BE2C (cell line): ENCODE data around the gene SPHK2.
A peak's percentile ranks its signal among the peaks of the same experiment; 100 is the strongest.

Source experiments
- DNase-seq: peaks from one replicate; pipeline ENCODE4 v3.0.0-alpha.2; 2020
- H3K27me3 ChIP-seq: fragments of 250-450 bp; sonication (Bioruptor Pico); 2 replicates; pipeline ENCODE4 v1.5.1; 2020; ENCODE audit warnings: mild to moderate bottlenecking
- H3K36me3 ChIP-seq: fragments of 250-450 bp; sonication (Bioruptor Pico); 2 replicates; pipeline ENCODE4 v1.5.1; 2020; ENCODE audit warnings: mild to moderate bottlenecking
- H3K4me1 ChIP-seq: fragments of 250-450 bp; sonication (Bioruptor Pico); 2 replicates; pipeline ENCODE4 v1.5.1; 2020
- H3K4me3 ChIP-seq: 2 replicates; pipeline ENCODE4 v1.5.1; 2011; ENCODE audit warnings: low read depth, low read length
- H3K9me3 ChIP-seq: fragments of 250-450 bp; sonication (Bioruptor Pico); 2 replicates; pipeline ENCODE4 v1.5.1; 2020
- TF ChIP-seq, protein P1 (sequence below): IDR thresholded peaks from 2 replicates; pipeline ENCODE4 v1.5.1; 2012; ENCODE audit warnings: mild to moderate bottlenecking, low read depth, low read length

Gene SPHK2

DNA sequence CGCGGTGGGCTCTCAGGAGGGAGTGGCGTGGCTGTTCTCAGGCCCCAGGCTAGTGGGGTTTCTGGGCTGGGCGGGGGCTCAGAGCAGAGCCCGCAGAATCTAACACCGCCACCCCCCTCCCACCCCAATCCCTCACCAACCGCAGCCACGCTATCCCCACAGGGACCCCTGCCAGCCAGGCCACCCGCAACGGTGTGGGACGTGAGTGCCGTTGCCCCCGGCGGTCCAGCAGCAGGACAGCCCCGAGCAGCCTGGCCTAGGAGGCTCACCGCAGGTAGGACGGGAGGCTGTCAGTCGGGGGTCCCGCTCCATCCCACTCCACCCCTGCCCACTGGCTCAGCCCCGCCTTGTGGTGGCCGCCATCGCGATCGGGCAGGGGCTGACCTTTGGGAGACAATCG is 53.7 kb downstream of the SPHK2 start, which contains the start of gene NTN5:
NTN5 (minus strand) TSS at position 24 of the 400 bp plus-strand sequence. CDS start 2,031 bp downstream, outside the sequence.
- peaks cover 4% of the 10 kb centered on the region; the same call in 1 of the 2 replicates for H3K4me1 ChIP-seq
- no peaks in the 10 kb centered on the region for H3K27me3 ChIP-seq
- TF ChIP-seq, protein P1, sequence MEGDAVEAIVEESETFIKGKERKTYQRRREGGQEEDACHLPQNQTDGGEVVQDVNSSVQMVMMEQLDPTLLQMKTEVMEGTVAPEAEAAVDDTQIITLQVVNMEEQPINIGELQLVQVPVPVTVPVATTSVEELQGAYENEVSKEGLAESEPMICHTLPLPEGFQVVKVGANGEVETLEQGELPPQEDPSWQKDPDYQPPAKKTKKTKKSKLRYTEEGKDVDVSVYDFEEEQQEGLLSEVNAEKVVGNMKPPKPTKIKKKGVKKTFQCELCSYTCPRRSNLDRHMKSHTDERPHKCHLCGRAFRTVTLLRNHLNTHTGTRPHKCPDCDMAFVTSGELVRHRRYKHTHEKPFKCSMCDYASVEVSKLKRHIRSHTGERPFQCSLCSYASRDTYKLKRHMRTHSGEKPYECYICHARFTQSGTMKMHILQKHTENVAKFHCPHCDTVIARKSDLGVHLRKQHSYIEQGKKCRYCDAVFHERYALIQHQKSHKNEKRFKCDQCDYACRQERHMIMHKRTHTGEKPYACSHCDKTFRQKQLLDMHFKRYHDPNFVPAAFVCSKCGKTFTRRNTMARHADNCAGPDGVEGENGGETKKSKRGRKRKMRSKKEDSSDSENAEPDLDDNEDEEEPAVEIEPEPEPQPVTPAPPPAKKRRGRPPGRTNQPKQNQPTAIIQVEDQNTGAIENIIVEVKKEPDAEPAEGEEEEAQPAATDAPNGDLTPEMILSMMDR = no peak
- H3K9me3 ChIP-seq = no peaks in the 10 kb centered on the region
- no peak within 1 kb of the TSS for H3K4me3 ChIP-seq
- H3K36me3 ChIP-seq = no peaks in the 10 kb centered on the region
- no peak for DNase-seq

DNA sequence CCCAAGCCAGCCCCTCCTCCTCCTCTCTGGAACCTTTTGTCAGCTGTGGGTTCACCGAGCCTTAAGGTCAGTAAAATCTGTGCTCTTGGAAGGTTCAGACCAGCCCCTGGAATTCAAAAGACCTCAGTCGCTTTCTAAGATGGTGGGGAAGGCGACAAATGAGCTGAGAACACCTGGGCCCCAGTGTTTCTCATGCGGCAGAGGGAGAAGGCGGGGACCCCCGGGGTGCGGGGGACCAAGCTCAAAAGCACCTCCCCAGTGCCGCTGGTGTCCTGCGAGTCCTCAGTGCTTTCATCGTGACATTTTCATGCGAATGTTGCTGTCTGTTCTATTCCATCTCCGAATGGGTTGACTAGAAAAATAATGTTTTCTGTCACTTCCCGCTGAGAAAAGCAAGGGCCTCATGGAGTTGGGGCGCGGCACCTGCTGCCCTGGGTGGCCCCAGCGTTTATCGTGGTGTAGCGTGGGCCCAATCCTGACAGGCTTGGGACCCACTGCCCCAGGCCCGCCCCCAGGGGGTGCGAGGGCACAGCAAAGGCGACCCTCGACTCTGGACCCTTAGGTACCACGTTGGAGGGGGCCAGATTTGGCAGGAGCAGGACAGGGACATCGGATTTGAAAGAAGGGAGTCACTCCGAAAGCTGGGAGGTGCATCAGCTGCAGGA is 54.3 kb downstream of the SPHK2 start:
- no peak for DNase-seq
- Histone ChIP-seq H3K36me3 (no peaks in the 10 kb centered on the region), H3K4me1 (peaks cover 4% of the 10 kb centered on the region; the same call in 1 of the 2 replicates), H3K9me3 (no peaks in the 10 kb centered on the region), H3K27me3 (no peaks in the 10 kb centered on the region), H3K4me3 (no peak overlapping the region)
- TF ChIP-seq, protein P1 = no peak

DNA sequence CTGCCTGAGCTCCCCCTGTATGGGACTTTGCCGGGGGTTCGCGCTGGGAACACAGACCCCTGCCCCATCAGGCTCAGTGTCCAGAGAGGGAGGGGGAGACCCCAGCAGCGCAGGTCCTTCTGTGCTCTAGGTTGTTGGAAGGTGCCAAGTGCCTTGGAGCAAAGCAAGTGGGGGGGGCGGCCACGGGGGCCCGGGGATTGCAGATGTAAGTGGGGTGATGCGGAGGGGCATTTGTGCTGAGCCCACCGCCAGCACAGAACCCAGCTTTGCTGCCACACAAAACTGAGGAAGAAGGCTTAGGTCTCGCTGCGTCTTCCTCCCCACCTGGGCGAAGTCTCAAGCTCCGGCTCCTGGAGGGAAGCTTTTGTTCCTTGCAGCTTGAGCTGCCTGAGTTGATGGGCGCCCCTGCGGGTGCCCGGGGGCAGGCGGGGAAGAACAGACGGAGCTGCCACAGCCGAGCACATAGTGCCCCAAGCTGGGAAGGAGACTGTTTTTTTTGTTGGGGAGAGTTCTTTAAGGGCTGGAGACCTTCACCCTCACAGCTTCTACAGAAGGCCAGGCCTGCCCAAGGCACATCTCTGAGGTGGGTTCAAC is 55.0 kb downstream of the SPHK2 start:
- Histone ChIP-seq H3K4me1 (peaks cover 4% of the 10 kb centered on the region; the same call in 1 of the 2 replicates), H3K36me3 (no peaks in the 10 kb centered on the region), H3K27me3 (no peaks in the 10 kb centered on the region), H3K4me3 (no peak overlapping the region), H3K9me3 (no peaks in the 10 kb centered on the region)
- no peak for DNase-seq
- TF ChIP-seq, protein P1 = no peak

DNA sequence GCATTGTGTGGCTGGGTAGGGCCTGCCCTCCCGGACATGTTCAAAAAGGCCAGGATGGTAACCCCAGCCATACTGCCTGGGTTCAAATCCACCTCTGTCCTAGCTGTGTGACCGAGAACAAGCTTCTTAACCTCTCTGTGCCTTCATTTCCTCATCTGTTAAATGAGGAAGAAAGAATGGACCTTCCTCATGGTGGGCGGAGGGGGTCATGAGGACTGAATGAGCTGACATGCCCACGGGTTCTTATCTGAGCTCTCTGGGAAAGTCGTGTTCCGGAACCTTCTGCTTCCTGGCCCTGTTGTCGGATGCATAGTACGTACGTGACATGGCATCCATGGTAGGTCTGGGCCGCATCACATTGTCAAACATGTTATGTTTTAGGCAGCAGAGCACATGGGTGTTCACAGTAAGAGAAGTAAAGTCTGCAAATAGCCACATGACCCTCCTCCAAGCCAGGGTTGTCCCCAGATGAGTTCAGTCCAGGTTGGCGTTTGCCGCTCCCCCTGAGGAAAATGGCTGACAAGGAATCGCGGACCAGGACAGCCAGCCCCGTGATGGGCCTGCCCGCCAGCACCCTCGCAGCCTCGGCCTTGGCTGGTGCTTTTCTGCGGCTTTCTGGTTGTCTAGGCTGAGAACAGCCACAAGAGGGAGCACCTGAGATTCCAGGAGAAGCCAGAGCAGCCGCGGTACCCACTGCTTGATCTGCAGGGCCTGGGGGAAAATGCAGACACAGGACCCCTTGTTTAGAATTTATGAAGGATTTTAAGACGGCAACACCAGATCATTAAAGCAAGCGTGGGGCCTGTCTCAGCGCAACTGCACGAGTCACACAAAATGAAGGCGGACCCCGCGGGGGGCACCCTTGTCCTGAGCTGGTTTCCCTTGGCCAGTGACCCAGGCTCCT is 55.9 kb downstream of the SPHK2 start:
- Histone ChIP-seq H3K4me3 (no peak overlapping the region), H3K9me3 (no peaks in the 10 kb centered on the region), H3K27me3 (no peaks in the 10 kb centered on the region), H3K36me3 (no peaks in the 10 kb centered on the region), H3K4me1 (peaks cover 4% of the 10 kb centered on the region; the same call in 1 of the 2 replicates)
- peak; percentile 90 for DNase-seq
- TF ChIP-seq, protein P1 = peak; percentile 92

DNA sequence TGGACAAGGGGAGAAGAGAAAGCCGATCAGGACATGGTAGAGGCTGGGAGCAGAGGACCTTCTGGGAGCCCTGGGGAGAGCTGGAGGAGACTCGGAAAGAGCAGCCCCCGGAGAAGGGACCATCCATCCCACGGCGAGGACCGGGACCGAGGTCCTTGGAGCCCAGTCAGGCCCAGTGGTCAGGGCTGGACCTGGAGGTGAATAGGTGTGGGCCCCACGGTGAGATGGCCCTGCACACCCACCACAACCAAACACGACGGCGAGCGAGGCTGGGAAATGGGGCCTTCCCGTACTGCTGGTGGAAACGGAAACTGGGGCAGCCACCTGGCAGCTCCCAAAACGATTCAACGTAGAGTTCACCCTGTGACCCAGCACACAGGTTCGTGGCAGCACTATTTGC is 57.2 kb downstream of the SPHK2 start:
- no peaks in the 10 kb centered on the region for H3K27me3 ChIP-seq
- TF ChIP-seq, protein P1 = no peak
- H3K4me1 ChIP-seq = peaks cover 4% of the 10 kb centered on the region; the same call in 1 of the 2 replicates
- DNase-seq = no peak
- no peaks in the 10 kb centered on the region for H3K36me3 ChIP-seq
- H3K9me3 ChIP-seq = no peaks in the 10 kb centered on the region
- H3K4me3 ChIP-seq = no peak overlapping the region
